Hepatocyte (in vitro differentiated cells): ENCODE measurements around the gene WIPF3. TPM values are rescaled to one million over a fixed set of nuclear protein-coding genes. Genes with fewer than 3 reads are reported as not detected.

ENCODE experiments used
- DNase-seq: peaks from one replicate; pipeline ENCODE4 v3.0.0-alpha.2; 2016; ENCODE audit warnings: low spot score
- H2AFZ ChIP-seq: fragments of 200-600 bp; sonication (generic); 2 replicates; pipeline ENCODE4 v1.6.0; 2016; ENCODE audit warnings: antibody characterized with exemption, mild to moderate bottlenecking
- H3K27ac ChIP-seq: fragments of 200-600 bp; sonication (generic); 2 replicates; pipeline ENCODE4 v1.5.1; 2016; ENCODE audit warnings: mild to moderate bottlenecking
- H3K27me3 ChIP-seq: fragments of 200-600 bp; sonication (generic); 2 replicates; pipeline ENCODE4 v1.6.1; 2016
- H3K36me3 ChIP-seq: fragments of 200-600 bp; sonication (generic); replicated peaks from 2 replicates; pipeline ENCODE4 v1.5.1; 2016; ENCODE audit warnings: low read depth; ENCODE audit not compliant: insufficient read depth
- H3K4me1 ChIP-seq: fragments of 200-600 bp; sonication (generic); 2 replicates; pipeline ENCODE4 v1.5.1; 2016; ENCODE audit warnings: mild to moderate bottlenecking, moderate library complexity; ENCODE audit not compliant: insufficient read depth
- H3K4me2 ChIP-seq: fragments of 200-600 bp; sonication (generic); 2 replicates; pipeline ENCODE4 v1.6.0; 2016
- H3K4me3 ChIP-seq: fragments of 200-600 bp; sonication (generic); 2 replicates; pipeline ENCODE4 v1.5.1; 2016; ENCODE audit warnings: mild to moderate bottlenecking
- H3K79me2 ChIP-seq: fragments of 200-600 bp; sonication (generic); 2 replicates; pipeline ENCODE4 v1.6.0; 2017; ENCODE audit warnings: mild to moderate bottlenecking
- H3K9me2 ChIP-seq: fragments of 200-600 bp; sonication (generic); replicated peaks from 2 replicates; pipeline ENCODE4 v1.6.0; 2017; ENCODE audit warnings: mild to moderate bottlenecking; ENCODE audit not compliant: insufficient read depth
- H3K9me3 ChIP-seq: fragments of 200-600 bp; sonication (generic); 2 replicates; pipeline ENCODE4 v1.5.1; 2016; ENCODE audit warnings: low read depth, mild to moderate bottlenecking
- H4K20me1 ChIP-seq: fragments of 200-600 bp; sonication (generic); 2 replicates; pipeline ENCODE4 v1.6.0; 2016; ENCODE audit warnings: mild to moderate bottlenecking; ENCODE audit not compliant: insufficient read depth, poor library complexity, severe bottlenecking
- CTCF ChIP-seq: fragments of 200-600 bp; sonication (generic); IDR thresholded peaks from 2 replicates; pipeline ENCODE4 v1.5.1; 2016; ENCODE audit warnings: antibody characterized with exemption, mild to moderate bottlenecking; ENCODE audit not compliant: poor library complexity
- EZH2 ChIP-seq: fragments of 200-600 bp; sonication (generic); IDR thresholded peaks from 2 replicates; pipeline ENCODE4 v1.6.1; 2016; ENCODE audit warnings: antibody characterized with exemption, mild to moderate bottlenecking, borderline replicate concordance
- EZH2phosphoT487 ChIP-seq: fragments of 200-600 bp; sonication (generic); IDR thresholded peaks from one replicate; pipeline ENCODE4 v1.6.1; 2018; ENCODE audit warnings: antibody characterized with exemption, mild to moderate bottlenecking, low read depth, moderate library complexity; ENCODE audit not compliant: unreplicated experiment, severe bottlenecking
- WGBS: methylation state at CpG from one replicate; pipeline ENCODE4 v1.1.6; 2016; ENCODE audit warnings: low lambda C conversion rate; ENCODE audit errors: missing lambda C conversion rate; 5-methylcytosine and 5-hydroxymethylcytosine counted together
- polyA plus RNA-seq: library from polyadenylated mRNA; unstranded; fragments of >200 nt; fragmentation: Nextera tagmentation; extraction: Ambion mirVana; gene quantifications from 2 replicates; pipeline ENCODE4 v1.2.1, GENCODE V29; 2016
- total RNA-seq: library from RNA; depleted of rRNA; stranded (reverse); fragments of >200 nt; gene quantifications from 2 replicates; pipeline ENCODE4 v1.2.3, GENCODE V29; 2014

The WIPF3 gene
- total and polyA plus RNA-seq, 2 experiments from 2014 or later = 0.98 to 2.4 TPM

GRCh38 chr7:29924006-29924405 lies 117.7 kb downstream of the WIPF3 start:
- Histone ChIP-seq H2AFZ (no peak overlapping the region), H3K4me1 (no peaks in the 10 kb centered on the region), H3K27me3 (no peaks in the 10 kb centered on the region), H3K27ac (no peak overlapping the region), H3K9me2 (no peaks in the 10 kb centered on the region), H3K36me3 (no peaks in the 10 kb centered on the region), H3K4me2 (no peak overlapping the region), H3K79me2 (no peaks in the 10 kb centered on the region), H3K4me3 (no peak overlapping the region), H4K20me1 (peaks cover 3% of the 10 kb centered on the region), H3K9me3 (no peaks in the 10 kb centered on the region)
- DNase-seq = no peak
- TF ChIP-seq CTCF (no peak), EZH2 (no peak), EZH2phosphoT487 (no peak)
- 76% methylated on average over 9 of the region's 9 CpGs for WGBS

GRCh38 chr7:29924684-29925083 lies 118.4 kb downstream of the WIPF3 start:
- no peak overlapping the region for H2AFZ ChIP-seq
- peaks cover 3% of the 10 kb centered on the region for H4K20me1 ChIP-seq
- no peaks in the 10 kb centered on the region for H3K9me3 ChIP-seq
- no peaks in the 10 kb centered on the region for H3K36me3 ChIP-seq
- no peaks in the 10 kb centered on the region for H3K79me2 ChIP-seq
- no peak overlapping the region for H3K27ac ChIP-seq
- H3K27me3 ChIP-seq = no peaks in the 10 kb centered on the region
- no peaks in the 10 kb centered on the region for H3K4me1 ChIP-seq
- no peaks in the 10 kb centered on the region for H3K9me2 ChIP-seq
- no peak for TF ChIP-seq EZH2
- TF ChIP-seq EZH2phosphoT487 = no peak
- no peak for TF ChIP-seq CTCF
- H3K4me3 ChIP-seq = no peak overlapping the region
- 100% methylated on average over 2 of the region's 2 CpGs for WGBS
- no peak for DNase-seq
- H3K4me2 ChIP-seq = no peak overlapping the region

GRCh38 chr7:29926216-29926615 lies 119.9 kb downstream of the WIPF3 start:
- H4K20me1 ChIP-seq = peaks cover 2% of the 10 kb centered on the region
- no peaks in the 10 kb centered on the region for H3K79me2 ChIP-seq
- peak overlapping the region; percentile 53 for H3K27ac ChIP-seq
- WGBS = 95% methylated on average over 15 of the region's 15 CpGs
- H2AFZ ChIP-seq = no peak overlapping the region
- no peak overlapping the region for H3K4me3 ChIP-seq
- no peak for DNase-seq
- no peaks in the 10 kb centered on the region for H3K27me3 ChIP-seq
- no peaks in the 10 kb centered on the region for H3K9me2 ChIP-seq
- no peak overlapping the region for H3K4me2 ChIP-seq
- H3K36me3 ChIP-seq = no peaks in the 10 kb centered on the region
- H3K9me3 ChIP-seq = no peaks in the 10 kb centered on the region
- no peaks in the 10 kb centered on the region for H3K4me1 ChIP-seq
- no peak for TF ChIP-seq EZH2phosphoT487
- no peak for TF ChIP-seq CTCF
- TF ChIP-seq EZH2 = no peak

- no peak for DNase-seq
- Histone ChIP-seq H3K36me3 (no peaks in the 10 kb centered on the region), H4K20me1 (no peaks in the 10 kb centered on the region), H3K27me3 (no peaks in the 10 kb centered on the region), H3K79me2 (no peaks in the 10 kb centered on the region), H3K4me3 (no peak overlapping the region), H2AFZ (no peak overlapping the region), H3K9me3 (no peaks in the 10 kb centered on the region), H3K4me2 (no peak overlapping the region), H3K4me1 (no peaks in the 10 kb centered on the region), H3K27ac (peak overlapping the region; percentile 55), H3K9me2 (no peaks in the 10 kb centered on the region)
- 36% methylated on average over 4 of the region's 5 CpGs for WGBS
- TF ChIP-seq CTCF (no peak), EZH2 (no peak), EZH2phosphoT487 (no peak)
These were observed 120.4 kb downstream of the WIPF3 start for GRCh38 chr7:29926741-29927140.
